Panc1 (cell line): ENCODE results near the gene BLTP2.

Source experiments
- POLR2AphosphoS5 ChIP-seq: IDR thresholded peaks from 2 replicates; pipeline ENCODE4 v1.6.1; 2012; ENCODE audit warnings: mild to moderate bottlenecking, low read depth, low read length, moderate library complexity
- SIN3A ChIP-seq: IDR thresholded peaks from 2 replicates; pipeline ENCODE4 v1.6.1; 2012; ENCODE audit warnings: low read depth, mild to moderate bottlenecking, low read length, moderate library complexity, borderline replicate concordance; ENCODE audit not compliant: insufficient read depth
- TCF7L2 ChIP-seq: IDR thresholded peaks from 2 replicates; pipeline ENCODE4 v1.6.1; 2011; ENCODE audit warnings: mild to moderate bottlenecking, low read depth, low read length, inconsistent platforms
- TF ChIP-seq, protein P1 (sequence below): fragments of 450-650 bp; IDR thresholded peaks from 2 replicates; pipeline ENCODE4 v1.5.1; 2017; ENCODE audit warnings: mild to moderate bottlenecking
- TF ChIP-seq, protein P2 (sequence below), 2 experiments: IDR thresholded peaks; 2 replicates each; pipeline ENCODE4 v1.6.1; 2011 to 2012; ENCODE audit warnings: low read depth in 2 of 2, control low read depth in 1 of 2, low read length in 1 of 2, mild to moderate bottlenecking in 1 of 2, moderate library complexity in 1 of 2; ENCODE audit not compliant: insufficient read depth in 1 of 2

DNA sequence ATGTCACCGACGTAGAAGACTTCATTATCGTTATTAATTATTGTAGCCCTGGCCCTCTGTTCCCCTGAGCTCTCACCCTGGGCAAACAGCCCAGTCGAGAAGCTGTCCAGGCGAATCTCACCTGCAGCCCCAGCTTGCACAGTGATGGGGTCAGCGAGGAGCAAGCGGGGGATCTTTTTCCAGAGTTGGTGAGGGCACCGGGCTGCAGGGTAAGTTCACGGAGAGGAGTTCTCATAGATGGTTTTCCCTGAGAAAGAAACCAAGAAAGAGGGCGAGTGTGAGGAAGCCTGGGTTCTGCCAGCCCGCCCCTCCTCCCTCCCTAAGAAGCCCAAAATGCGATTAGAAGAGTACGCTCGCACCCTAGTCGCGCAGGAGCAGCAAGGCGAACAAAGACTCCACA is 46.6 kb downstream of the BLTP2 start:
- TF ChIP-seq, protein P1, sequence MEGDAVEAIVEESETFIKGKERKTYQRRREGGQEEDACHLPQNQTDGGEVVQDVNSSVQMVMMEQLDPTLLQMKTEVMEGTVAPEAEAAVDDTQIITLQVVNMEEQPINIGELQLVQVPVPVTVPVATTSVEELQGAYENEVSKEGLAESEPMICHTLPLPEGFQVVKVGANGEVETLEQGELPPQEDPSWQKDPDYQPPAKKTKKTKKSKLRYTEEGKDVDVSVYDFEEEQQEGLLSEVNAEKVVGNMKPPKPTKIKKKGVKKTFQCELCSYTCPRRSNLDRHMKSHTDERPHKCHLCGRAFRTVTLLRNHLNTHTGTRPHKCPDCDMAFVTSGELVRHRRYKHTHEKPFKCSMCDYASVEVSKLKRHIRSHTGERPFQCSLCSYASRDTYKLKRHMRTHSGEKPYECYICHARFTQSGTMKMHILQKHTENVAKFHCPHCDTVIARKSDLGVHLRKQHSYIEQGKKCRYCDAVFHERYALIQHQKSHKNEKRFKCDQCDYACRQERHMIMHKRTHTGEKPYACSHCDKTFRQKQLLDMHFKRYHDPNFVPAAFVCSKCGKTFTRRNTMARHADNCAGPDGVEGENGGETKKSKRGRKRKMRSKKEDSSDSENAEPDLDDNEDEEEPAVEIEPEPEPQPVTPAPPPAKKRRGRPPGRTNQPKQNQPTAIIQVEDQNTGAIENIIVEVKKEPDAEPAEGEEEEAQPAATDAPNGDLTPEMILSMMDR: no peak
- TF ChIP-seq SIN3A (no peak), POLR2AphosphoS5 (no peak), TCF7L2 (no peak)
- TF ChIP-seq, protein P2, sequence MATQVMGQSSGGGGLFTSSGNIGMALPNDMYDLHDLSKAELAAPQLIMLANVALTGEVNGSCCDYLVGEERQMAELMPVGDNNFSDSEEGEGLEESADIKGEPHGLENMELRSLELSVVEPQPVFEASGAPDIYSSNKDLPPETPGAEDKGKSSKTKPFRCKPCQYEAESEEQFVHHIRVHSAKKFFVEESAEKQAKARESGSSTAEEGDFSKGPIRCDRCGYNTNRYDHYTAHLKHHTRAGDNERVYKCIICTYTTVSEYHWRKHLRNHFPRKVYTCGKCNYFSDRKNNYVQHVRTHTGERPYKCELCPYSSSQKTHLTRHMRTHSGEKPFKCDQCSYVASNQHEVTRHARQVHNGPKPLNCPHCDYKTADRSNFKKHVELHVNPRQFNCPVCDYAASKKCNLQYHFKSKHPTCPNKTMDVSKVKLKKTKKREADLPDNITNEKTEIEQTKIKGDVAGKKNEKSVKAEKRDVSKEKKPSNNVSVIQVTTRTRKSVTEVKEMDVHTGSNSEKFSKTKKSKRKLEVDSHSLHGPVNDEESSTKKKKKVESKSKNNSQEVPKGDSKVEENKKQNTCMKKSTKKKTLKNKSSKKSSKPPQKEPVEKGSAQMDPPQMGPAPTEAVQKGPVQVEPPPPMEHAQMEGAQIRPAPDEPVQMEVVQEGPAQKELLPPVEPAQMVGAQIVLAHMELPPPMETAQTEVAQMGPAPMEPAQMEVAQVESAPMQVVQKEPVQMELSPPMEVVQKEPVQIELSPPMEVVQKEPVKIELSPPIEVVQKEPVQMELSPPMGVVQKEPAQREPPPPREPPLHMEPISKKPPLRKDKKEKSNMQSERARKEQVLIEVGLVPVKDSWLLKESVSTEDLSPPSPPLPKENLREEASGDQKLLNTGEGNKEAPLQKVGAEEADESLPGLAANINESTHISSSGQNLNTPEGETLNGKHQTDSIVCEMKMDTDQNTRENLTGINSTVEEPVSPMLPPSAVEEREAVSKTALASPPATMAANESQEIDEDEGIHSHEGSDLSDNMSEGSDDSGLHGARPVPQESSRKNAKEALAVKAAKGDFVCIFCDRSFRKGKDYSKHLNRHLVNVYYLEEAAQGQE (IDR thresholded peaks at IDR 0.05; ENCODE audit: insufficient read depth in 1 of 2, low read depth in 2 of 2, low read length in 1 of 2): no peak
